Liver (tissue), 9 donors: Measurements from ENCODE around the gene PILRB. TPM values are rescaled to one million over a fixed set of nuclear protein-coding genes. Genes with fewer than 3 reads are reported as not detected.

Experiments
- DNase-seq: peaks from one replicate; pipeline ENCODE4 v3.0.0-alpha.2; 2017; ENCODE audit warnings: low spot score
- H3K27ac ChIP-seq, 2 donors: one replicate each; pipeline ENCODE4 v1.7.0; 2013; ENCODE audit warnings: inconsistent platforms in 2 of 2, low read length in 2 of 2, control low read depth in 1 of 2, low read depth in 1 of 2, mild to moderate bottlenecking in 1 of 2
- H3K27me3 ChIP-seq, 4 donors: one replicate each; pipeline versions ENCODE4 v1.6.1 to v1.7.0; 2013; ENCODE audit warnings: low read length in 3 of 4, inconsistent platforms in 1 of 4, mild to moderate bottlenecking in 1 of 4, moderate library complexity in 1 of 4; ENCODE audit not compliant: control insufficient read depth in 4 of 4, insufficient read depth in 4 of 4
- H3K36me3 ChIP-seq, 4 donors: one replicate each; pipeline versions ENCODE4 v1.6.1 to v1.7.0; 2013; ENCODE audit warnings: low read length in 3 of 4, mild to moderate bottlenecking in 3 of 4, low read depth in 1 of 4, moderate library complexity in 1 of 4; ENCODE audit not compliant: control insufficient read depth in 4 of 4, insufficient read depth in 3 of 4
- H3K4me1 ChIP-seq, 4 donors: one replicate each; pipeline versions ENCODE4 v1.6.1 to v1.7.0; 2013; ENCODE audit warnings: low read length in 3 of 4, mild to moderate bottlenecking in 3 of 4, moderate library complexity in 1 of 4; ENCODE audit not compliant: control insufficient read depth in 4 of 4, insufficient read depth in 4 of 4
- H3K4me3 ChIP-seq, 3 donors: one replicate each; pipeline versions ENCODE4 v1.6.1 to v1.7.0; 2013; ENCODE audit warnings: low read length in 3 of 3, control low read depth in 1 of 3, low read depth in 1 of 3, mild to moderate bottlenecking in 1 of 3
- H3K9ac ChIP-seq, 2 donors: one replicate each; pipeline ENCODE4 v1.7.0; 2013; ENCODE audit warnings: low read length in 2 of 2, mild to moderate bottlenecking in 2 of 2, moderate library complexity in 2 of 2, control low read depth in 1 of 2, low read depth in 1 of 2
- H3K9me3 ChIP-seq, 4 donors: one replicate each; pipeline versions ENCODE4 v1.6.1 to v1.7.0; 2013; ENCODE audit warnings: low read length in 3 of 4; ENCODE audit not compliant: control insufficient read depth in 4 of 4
- ATF3 ChIP-seq: IDR thresholded peaks from 2 replicates; pipeline ENCODE4 v1.6.1; 2016; ENCODE audit warnings: antibody characterized with exemption
- CTCF ChIP-seq: fragments of 150-350 bp; IDR thresholded peaks from 2 replicates; pipeline ENCODE4 v1.5.1; 2017; ENCODE audit warnings: improper control_type of control experiment, low read depth, low read length; ENCODE audit not compliant: missing input control
- EGR1 ChIP-seq, 2 donors: IDR thresholded peaks; 2 replicates each; pipeline ENCODE4 v1.6.1; 2016 to 2018; ENCODE audit warnings: antibody characterized with exemption in 2 of 2, low read depth in 2 of 2
- FOXA1 ChIP-seq: IDR thresholded peaks from 2 replicates; pipeline ENCODE4 v1.6.1; 2016; ENCODE audit warnings: antibody characterized with exemption
- FOXA2 ChIP-seq: IDR thresholded peaks from 2 replicates; pipeline ENCODE4 v1.6.1; 2016; ENCODE audit warnings: antibody characterized with exemption
- GABPA ChIP-seq, 2 donors: IDR thresholded peaks in 1 of 2; conservative IDR thresholded peaks in 1 of 2; 2 replicates each; pipeline ENCODE4 v1.6.1; 2016; ENCODE audit warnings: antibody characterized with exemption in 2 of 2, mild to moderate bottlenecking in 1 of 2, moderate library complexity in 1 of 2
- HNF4A ChIP-seq, 2 donors: conservative IDR thresholded peaks; 2 replicates each; pipeline ENCODE4 v1.6.1; 2016; ENCODE audit warnings: antibody characterized with exemption in 2 of 2, mild to moderate bottlenecking in 2 of 2
- HNF4G ChIP-seq: IDR thresholded peaks from 2 replicates; pipeline ENCODE4 v1.6.1; 2016; ENCODE audit warnings: antibody characterized with exemption
- JUND ChIP-seq, 2 donors: IDR thresholded peaks; 2 replicates each; pipeline ENCODE4 v1.6.1; 2016; ENCODE audit warnings: antibody characterized with exemption in 2 of 2
- MAX ChIP-seq: IDR thresholded peaks from 2 replicates; pipeline ENCODE4 v1.6.1; 2016; ENCODE audit warnings: antibody characterized with exemption
- NR2F2 ChIP-seq: IDR thresholded peaks from 2 replicates; pipeline ENCODE4 v1.6.1; 2016; ENCODE audit warnings: antibody characterized with exemption
- RAD21 ChIP-seq, 2 donors: IDR thresholded peaks; 2 replicates each; pipeline ENCODE4 v1.6.1; 2016; ENCODE audit warnings: antibody characterized with exemption in 2 of 2, mild to moderate bottlenecking in 2 of 2
- REST ChIP-seq: IDR thresholded peaks from 2 replicates; pipeline ENCODE4 v1.6.1; 2016; ENCODE audit warnings: antibody characterized with exemption, mild to moderate bottlenecking
- RXRA ChIP-seq, 2 donors: IDR thresholded peaks; 2 replicates each; pipeline ENCODE4 v1.6.1; 2017 to 2018; ENCODE audit warnings: antibody characterized with exemption in 2 of 2, mild to moderate bottlenecking in 1 of 2
- SP1 ChIP-seq: IDR thresholded peaks from 2 replicates; pipeline ENCODE4 v1.6.1; 2018; ENCODE audit warnings: antibody characterized with exemption, mild to moderate bottlenecking
- TAF1 ChIP-seq: conservative IDR thresholded peaks from 2 replicates; pipeline ENCODE4 v1.6.1; 2016; ENCODE audit warnings: antibody characterized with exemption, mild to moderate bottlenecking
- YY1 ChIP-seq: IDR thresholded peaks from 2 replicates; pipeline ENCODE4 v1.6.1; 2016; ENCODE audit warnings: antibody characterized with exemption, mild to moderate bottlenecking
- ZBTB33 ChIP-seq: IDR thresholded peaks from 2 replicates; pipeline ENCODE4 v1.6.1; 2016; ENCODE audit warnings: antibody characterized with exemption
- WGBS: extraction: QIAGEN DNeasy Blood & Tissue Kit; methylation state at CpG from one replicate; pipeline ENCODE4 v1.1.7; 2013; 5-methylcytosine and 5-hydroxymethylcytosine counted together
- polyA plus RNA-seq, 2 donors: library from polyadenylated mRNA; stranded (reverse) in 1 of 2; unstranded in 1 of 2; fragments of 200-250 nt in 1 of 2; fragments of >200 nt in 1 of 2; fragmentation: Nextera tagmentation in 1 of 2; extraction: Ambion mirVana in 1 of 2; gene quantifications; one replicate each; pipeline versions ENCODE4 v1.2.1 to v1.2.3, GENCODE V29; 2013 to 2015
- total RNA-seq, 2 donors: library from RNA; depleted of rRNA; stranded (reverse); fragments of >200 nt; gene quantifications; one replicate each; pipeline ENCODE4 v1.2.3, GENCODE V29; 2014
- donor health status: healthy.
- donor health status: healthy.
- donor health status: healthy.
- donor health status: healthy.
- donor health status: healthy.

The PILRB gene
- total and polyA plus RNA-seq, 4 donors, result 6.0 to 50.8 (median 14.3) TPM

- no peak overlapping the region for H3K9ac ChIP-seq
- no peak for TF ChIP-seq EGR1 (IDR thresholded peaks at IDR 0.05; ENCODE audit: low read depth in 2 of 2)
- peaks cover 0 to 5% (median 0%) of the 10 kb centered on the region in 4 donors for H3K36me3 ChIP-seq
- H3K27ac ChIP-seq, result peak overlapping the region; percentile 57 to 72
- no peaks in the 10 kb centered on the region for H3K27me3 ChIP-seq
- 51% methylated on average over 8 of the region's 8 CpGs for WGBS
- H3K9me3 ChIP-seq, result no peaks in the 10 kb centered on the region
- no peak for DNase-seq
- no peaks in the 10 kb centered on the region for H3K4me1 ChIP-seq
- no peak overlapping the region for H3K4me3 ChIP-seq
Measured at GRCh38 chr7:100372256-100372655, 14.3 kb downstream of the PILRB start.

GRCh38 chr7:100372694-100373093 lies 14.8 kb downstream of the PILRB start:
- TF ChIP-seq TAF1 (no peak), FOXA1 (no peak), CTCF (no peak), ZBTB33 (no peak), RXRA (IDR thresholded peaks at IDR 0.05) (no peak), EGR1 (IDR thresholded peaks at IDR 0.05; ENCODE audit: low read depth in 2 of 2) (no peak), NR2F2 (no peak), MAX (no peak), YY1 (no peak), RAD21 (IDR thresholded peaks at IDR 0.05) (no peak), HNF4A (conservative IDR thresholded peaks at IDR 0.05) (no peak), ATF3 (no peak), JUND (IDR thresholded peaks at IDR 0.05) (no peak), SP1 (no peak), HNF4G (no peak)
- Histone ChIP-seq H3K9me3 (no peaks in the 10 kb centered on the region), H3K27me3 (no peaks in the 10 kb centered on the region), H3K36me3 (peaks cover 0 to under 1% (median 0%) of the 10 kb centered on the region in 4 donors), H3K4me1 (no peaks in the 10 kb centered on the region), H3K9ac (no peak overlapping the region), H3K27ac (peak overlapping the region; percentile 57 to 72), H3K4me3 (no peak overlapping the region)
- no peak for DNase-seq
- WGBS, result 61% methylated on average over 6 of the region's 6 CpGs

GRCh38 chr7:100373261-100373831 lies 15.4 kb downstream of the PILRB start, which contains the start of gene PILRA:
TSS of gene PILRA (plus strand) at chr7:100373487. CDS start at chr7:100373657, 170 bp downstream.
- TF ChIP-seq FOXA2 (no peak), REST (no peak), SP1 (no peak), RXRA (IDR thresholded peaks at IDR 0.05) (no peak), JUND (IDR thresholded peaks at IDR 0.05) (no peak), GABPA (IDR thresholded peaks at IDR 0.05 in 1 of 2, conservative IDR thresholded peaks at IDR 0.05 in 1 of 2) (no peak), HNF4G (no peak), NR2F2 (no peak), EGR1 (IDR thresholded peaks at IDR 0.05; ENCODE audit: low read depth in 2 of 2) (no peak), ATF3 (no peak), TAF1 (no peak), FOXA1 (no peak), MAX (no peak), HNF4A (conservative IDR thresholded peaks at IDR 0.05) (no peak)
- WGBS, result 50% methylated on average over 12 of the region's 12 CpGs
- Histone ChIP-seq H3K9ac (no peak within 1 kb of the TSS), H3K4me1 (no peaks in the 10 kb centered on the region), H3K27ac (peak within 1 kb of the TSS; percentile 57 to 72), H3K36me3 (no peaks in the 10 kb centered on the region), H3K9me3 (no peaks in the 10 kb centered on the region), H3K4me3 (no peak within 1 kb of the TSS), H3K27me3 (no peaks in the 10 kb centered on the region)
- DNase-seq, result no peak
